HT-29 (cell line): ENCODE data around the gene SHC1. TPM values are rescaled to one million over a fixed set of nuclear protein-coding genes. Genes with fewer than 3 reads are reported as not detected.

Source experiments
- DNase-seq: peaks from one replicate; pipeline ENCODE4 v3.0.0-alpha.2; 2015; ENCODE audit warnings: low spot score
- total RNA-seq: library from RNA; depleted of rRNA; stranded (reverse); fragments of >200 nt; shearing (Covaris generic); gene quantifications from 2 replicates; pipeline ENCODE4 v1.2.3, GENCODE V29; 2014

Gene SHC1
- total RNA-seq, 1 experiment from 2014 or later = 120 TPM

- no peak for DNase-seq
Measured at GRCh38 chr1:154958036-154958435, 12.5 kb downstream of the SHC1 start.

- peak; percentile 17 for DNase-seq
Measured at GRCh38 chr1:154957091-154957657, 13.4 kb downstream of the SHC1 start.

DNA sequence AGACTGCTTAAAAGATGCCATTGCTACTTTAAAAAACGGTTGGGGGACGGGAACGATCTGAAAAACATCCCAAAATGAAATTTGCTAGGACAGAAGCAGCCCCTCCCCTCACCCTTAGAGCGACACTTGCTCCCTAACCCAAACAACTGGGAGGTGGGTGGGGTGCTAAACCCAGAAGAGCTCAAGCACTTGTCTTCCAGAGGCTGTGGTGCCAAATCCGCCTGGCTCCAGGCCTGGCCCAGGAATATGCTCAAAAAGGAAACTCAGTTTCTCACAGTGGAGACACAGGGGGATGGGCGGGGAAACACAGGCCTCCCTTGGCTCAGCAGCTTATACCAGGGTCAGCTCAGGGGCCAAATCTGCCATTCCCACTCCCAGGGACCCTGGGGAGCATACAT lies 14.0 kb downstream of the SHC1 start:
- no peak for DNase-seq

- peak; percentile 93 for DNase-seq
Measured at GRCh38 chr1:154955718-154956543, 14.6 kb downstream of the SHC1 start, which contains the start of gene PBXIP1. TSS of gene PBXIP1 (minus strand) at chr1:154956099. CDS start at chr1:154953721, 2,378 bp downstream.

DNA sequence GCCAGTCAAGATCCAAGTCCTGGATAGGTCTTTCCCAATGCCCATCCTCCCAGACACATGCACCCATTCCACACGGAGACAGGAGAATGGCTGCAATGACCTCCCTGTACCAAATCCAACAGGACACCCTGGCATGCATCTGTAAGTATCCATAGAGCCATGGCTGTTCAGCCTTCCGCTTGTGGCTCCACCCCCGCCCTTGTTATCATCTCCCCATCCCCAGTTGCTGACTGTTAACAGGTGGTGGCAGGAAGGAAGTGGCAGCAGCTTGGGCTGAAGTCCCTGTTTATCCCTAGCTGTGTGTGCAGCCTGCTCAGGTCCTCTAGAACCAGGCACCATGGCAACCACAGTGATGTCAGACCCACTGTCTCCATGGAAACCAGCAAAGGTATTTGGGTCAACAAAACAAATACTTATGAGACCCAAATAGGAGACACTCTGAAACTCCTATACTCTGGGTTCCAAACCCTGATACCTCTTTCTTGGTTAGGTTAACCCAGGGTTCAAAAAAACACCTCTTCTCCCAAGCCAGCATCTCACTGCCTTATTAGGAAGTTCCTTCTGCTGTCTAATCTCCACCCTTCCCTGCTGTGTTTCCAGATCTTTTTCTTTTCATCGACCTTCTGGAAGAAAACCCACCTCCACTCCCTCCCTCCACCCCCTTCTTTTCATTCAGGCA lies 15.4 kb downstream of the SHC1 start:
- DNase-seq = peak; percentile 60

DNA sequence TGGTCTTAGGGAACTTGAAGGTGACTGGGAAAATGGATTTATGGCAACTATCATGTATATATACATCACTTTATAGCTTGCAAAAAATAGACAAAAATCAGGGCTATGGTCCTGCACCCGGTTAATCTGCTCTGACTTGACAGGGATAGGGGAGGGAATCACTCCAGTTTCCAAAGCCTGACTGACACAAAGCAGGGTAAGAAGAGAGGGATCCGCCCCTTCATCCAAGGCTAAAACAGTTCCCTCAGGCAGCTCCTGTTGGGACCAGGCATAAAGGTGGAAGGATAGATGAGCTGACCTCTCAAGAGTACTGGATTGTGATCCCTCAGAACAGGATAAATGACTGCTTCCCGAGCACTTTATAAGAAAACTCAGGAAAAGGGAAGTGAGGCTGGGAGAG lies 16.0 kb downstream of the SHC1 start:
- no peak for DNase-seq

- DNase-seq = no peak
Measured at GRCh38 chr1:154953611-154954038, 16.9 kb downstream of the SHC1 start.

- no peak for DNase-seq
Measured at GRCh38 chr1:154952664-154953063, 17.9 kb downstream of the SHC1 start.

- no peak for DNase-seq
Measured at GRCh38 chr1:154951901-154952657, 18.5 kb downstream of the SHC1 start.

DNA sequence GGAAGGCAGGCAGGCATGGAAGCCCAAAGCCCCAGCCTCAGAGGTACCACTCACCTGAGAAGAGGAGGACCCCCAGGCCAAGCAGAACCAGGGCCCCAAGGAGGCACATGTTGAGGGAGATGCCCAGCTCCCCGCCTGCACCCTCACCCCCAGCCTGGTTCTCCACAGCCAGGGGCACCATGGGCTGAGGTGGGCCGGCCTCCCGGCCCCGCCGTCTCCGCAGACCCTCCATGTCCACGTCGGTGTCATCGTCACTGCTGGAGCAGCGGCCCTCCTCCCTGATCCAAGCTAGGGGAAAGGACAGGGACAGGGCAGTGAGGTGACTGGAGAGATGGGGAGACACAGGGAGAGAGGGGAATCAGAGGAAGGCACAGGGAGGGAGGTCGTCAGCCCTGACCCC lies 22.5 kb downstream of the SHC1 start:
- no peak for DNase-seq

DNA sequence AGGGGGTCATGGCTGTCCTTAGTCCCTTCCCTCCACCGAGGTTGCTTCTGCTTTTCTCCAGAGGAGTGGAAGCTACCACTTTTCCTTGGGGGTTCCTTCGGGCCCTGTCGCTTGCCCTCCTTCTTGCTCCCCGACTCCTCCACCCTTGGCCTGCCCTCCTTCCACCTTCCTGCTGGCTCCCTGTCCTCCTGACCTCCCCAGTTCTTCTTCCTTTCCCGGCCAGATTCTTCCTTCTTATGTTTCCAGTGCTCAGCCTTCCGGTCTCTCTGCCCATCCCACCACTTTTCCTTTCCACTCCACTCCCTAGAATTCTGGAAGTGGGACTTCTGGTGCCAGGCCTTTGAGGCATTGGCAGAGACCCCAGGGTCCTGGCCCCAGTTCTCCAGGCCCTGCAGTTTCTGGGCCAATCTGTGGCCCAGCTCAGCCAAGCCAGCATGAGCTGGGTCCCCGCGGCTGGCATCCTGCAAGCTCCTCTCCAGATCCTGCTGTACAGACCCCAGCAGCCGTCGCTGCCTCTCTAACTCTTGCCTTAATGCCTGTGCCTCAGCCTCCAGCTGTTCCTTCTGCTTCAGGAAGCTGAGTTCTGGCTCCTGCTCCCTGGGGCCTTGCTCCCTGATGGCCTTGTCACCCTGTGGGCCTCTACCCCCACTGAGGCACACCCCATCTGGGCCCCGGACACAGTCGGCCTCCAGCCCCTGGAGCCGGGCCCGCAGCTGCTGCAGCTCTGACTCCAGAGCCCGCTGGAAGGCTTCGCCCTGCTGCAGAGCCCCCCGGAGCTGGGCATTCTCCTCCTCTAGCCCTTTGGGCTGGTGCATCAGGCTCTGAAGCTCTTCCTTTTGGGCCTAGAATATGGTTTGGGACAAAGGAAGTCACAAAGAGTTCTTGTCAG lies 24.3 kb downstream of the SHC1 start:
- DNase-seq = no peak

DNA sequence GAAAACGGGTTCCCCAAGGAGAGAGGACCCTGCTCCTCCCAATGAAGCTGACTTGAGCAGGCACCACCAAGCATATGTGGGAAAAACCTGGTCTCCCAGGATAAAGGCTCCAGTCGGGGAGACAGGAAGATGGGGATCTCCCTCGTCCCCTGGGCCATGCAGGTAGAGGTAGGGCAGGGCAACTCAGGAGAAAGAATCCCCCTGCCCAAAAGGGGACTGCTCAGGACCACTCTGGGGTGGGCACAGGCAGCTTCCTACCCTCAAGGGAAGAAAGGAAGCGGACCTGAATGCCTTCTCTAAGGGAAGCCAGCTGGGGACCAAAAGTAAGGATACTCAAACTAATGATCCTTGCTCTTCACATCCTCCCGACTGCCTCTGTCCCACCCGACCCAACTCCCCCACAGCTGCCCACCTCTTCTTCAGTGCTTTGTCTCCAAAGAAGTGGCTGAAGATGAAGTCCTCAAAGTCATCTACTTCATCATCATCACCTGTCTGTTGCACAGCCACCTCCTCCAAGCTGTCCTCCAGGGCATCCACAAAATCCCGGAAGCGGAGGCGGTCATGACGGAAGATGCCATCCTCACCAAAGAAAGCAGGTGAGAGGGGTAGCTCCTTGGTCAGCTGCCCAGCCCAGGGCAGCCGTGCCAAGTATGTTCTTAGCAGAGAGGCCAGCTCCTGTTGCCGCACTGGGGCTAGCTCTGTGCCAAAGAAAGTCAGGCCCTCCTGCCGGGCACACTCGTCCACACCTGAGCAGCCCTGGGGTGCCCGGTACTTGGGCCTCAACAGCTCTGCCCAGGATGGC lies 25.2 kb downstream of the SHC1 start:
- no peak for DNase-seq

DNA sequence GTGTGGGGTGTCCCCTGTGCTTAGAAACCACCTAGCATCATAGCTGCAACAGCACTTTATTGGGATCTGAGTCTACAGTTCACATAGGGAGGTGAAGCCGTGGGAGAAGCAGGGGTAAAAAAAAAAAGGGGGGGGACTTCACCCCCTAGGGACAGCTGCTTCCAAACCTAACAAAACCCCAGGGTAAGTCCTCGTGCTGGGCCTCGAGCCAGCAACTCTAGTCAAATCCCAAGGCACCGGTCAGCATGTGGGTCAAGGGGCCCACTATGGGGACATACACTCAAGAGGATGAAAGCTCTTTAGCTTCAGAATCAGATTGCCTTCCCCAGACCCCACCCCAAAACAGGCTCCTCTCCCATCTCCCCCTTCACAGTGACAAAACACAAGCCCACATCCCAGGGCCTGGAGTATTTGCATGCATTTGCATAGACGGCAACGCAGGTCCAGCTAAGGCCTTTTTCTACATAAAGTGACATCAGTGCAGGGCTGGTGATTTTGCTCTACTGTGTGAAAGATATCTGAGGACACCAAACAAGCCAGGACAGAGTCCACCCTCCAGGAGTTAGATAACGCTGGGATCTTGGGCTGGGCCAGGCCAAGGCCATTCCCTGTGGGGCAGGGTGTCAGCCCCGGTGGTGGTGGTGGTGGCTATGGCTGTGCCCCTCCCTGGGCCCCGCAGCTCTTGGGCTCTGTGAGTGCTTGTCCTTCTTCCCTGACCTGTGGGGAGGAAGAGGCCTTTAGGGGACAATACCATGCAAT lies 26.0 kb downstream of the SHC1 start:
- no peak for DNase-seq

DNA sequence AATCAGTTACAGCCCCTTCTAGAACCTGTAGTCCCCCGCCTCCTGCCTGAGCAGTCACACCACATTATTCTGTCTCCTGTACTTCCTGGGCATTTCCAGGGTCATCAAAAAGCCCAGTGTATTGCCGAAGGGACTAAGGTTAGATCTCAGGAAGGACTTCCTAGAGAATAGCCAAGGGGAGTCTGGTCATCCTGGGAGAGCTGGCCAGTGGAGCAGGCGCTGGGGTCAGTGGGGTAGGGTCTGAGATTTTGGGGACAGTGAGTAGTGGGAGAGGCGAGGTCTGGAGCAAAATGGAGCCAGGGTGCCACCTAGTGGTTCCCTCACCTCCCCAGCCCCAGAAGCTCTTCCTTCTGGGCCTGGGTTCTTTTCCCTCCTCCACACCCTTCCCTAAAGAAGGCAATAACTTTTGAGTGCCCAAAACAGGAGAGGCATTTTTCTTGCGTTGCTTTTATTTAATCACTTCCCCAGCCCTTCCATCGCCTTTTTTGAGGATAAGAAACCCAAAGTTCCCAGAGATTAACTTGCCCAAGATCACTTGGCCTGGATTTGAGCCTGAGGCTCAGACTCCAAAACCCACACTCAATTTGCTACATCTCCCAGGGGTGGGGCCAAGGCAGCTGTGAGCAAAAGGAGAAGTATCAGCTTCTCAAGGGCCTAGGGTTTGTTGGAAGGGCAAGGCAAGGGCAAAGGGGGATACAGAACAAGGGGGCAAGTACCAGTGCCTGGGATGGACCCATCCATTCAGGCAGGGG lies 26.7 kb downstream of the SHC1 start:
- DNase-seq = peak; percentile 59

GRCh38 chr1:154941333-154942013 lies 29.1 kb downstream of the SHC1 start:
- peak; percentile 33 for DNase-seq

DNA sequence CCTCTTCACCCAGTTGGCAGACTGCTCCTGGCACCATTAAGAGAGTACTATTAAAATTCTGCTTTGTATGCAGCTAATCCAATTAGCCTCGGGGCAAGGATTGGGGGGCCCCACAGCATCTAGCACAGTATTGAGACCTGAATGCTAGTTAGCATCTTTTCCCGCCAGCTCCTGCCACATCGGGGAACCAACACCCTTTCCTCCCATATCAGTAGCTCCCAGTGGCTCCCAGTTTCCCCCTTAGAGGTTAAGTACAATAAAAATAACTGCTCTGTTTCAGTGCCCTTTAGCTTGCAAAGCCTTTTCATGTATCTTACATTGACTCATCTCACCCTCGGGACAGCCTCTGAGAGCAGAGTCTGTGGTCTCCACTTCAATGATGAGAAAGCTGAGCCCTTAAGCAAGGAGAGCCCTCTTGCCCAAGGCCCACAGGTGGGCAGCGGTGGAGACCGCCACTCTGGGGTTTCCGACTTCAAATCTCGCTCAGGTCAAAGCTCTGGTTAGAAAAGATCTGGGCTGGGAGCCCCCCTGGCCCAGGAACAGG lies 29.8 kb downstream of the SHC1 start:
- DNase-seq = no peak

GRCh38 chr1:154940213-154940560 lies 30.4 kb downstream of the SHC1 start:
- no peak for DNase-seq
